ENCODE results near the gene SAPCD1. TPM values are rescaled to one million over a fixed set of nuclear protein-coding genes. Genes with fewer than 3 reads are reported as not detected.

Gene SAPCD1
- total RNA-seq, 1 donor from 2014 or later = 9.0 TPM

DNA sequence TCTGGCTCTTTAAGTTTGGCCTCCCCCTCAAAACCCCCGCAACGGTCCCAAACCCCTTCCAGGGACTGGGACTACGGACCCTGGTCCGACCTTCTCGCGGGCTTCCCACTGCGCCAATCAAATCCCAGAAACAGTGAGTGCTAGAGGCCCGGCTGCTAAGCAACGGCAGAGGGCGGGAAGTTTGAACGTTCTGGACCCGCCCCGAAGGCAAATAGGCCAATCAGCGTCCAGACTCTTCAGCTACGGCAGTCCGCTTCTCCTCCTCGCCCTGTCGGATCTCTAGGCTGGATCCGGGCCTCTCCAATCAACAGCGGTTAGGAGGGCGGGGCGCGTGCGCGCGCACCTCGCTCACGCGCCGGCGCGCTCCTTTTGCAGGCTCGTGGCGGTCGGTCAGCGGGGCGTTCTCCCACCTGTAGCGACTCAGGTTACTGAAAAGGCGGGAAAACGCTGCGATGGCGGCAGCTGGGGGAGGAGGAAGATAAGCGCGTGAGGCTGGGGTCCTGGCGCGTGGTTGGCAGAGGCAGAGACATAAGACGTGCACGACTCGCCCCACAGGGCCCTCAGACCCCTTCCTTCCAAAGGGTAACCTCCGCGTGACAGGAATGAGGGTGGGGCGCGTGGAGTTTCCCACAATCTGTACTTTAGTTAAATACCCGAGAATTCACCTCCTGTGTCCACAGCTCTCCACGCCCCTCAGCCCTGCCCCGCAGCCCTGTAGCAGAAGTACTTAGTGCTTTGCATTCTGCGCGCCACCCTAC is 22.6 kb upstream of the SAPCD1 start, which contains the start of gene MSH5:
TSS of gene MSH5 (plus strand) at position 367 of the 758 bp plus-strand sequence. CDS start 462 bp downstream, outside the sequence.
- Mint-ChIP-seq H3K4me3 (peak within 1 kb of the TSS; percentile 93), H3K27me3 (no peaks in the 10 kb centered on the region), H3K27ac (peak within 1 kb of the TSS; percentile 94), H3K36me3 (ENCODE audit: low read depth) (peaks cover 30% of the 10 kb centered on the region), H3K4me1 (peaks cover 51% of the 10 kb centered on the region), H3K9me3 (no peaks in the 10 kb centered on the region)
- TF ChIP-seq, protein P1, sequence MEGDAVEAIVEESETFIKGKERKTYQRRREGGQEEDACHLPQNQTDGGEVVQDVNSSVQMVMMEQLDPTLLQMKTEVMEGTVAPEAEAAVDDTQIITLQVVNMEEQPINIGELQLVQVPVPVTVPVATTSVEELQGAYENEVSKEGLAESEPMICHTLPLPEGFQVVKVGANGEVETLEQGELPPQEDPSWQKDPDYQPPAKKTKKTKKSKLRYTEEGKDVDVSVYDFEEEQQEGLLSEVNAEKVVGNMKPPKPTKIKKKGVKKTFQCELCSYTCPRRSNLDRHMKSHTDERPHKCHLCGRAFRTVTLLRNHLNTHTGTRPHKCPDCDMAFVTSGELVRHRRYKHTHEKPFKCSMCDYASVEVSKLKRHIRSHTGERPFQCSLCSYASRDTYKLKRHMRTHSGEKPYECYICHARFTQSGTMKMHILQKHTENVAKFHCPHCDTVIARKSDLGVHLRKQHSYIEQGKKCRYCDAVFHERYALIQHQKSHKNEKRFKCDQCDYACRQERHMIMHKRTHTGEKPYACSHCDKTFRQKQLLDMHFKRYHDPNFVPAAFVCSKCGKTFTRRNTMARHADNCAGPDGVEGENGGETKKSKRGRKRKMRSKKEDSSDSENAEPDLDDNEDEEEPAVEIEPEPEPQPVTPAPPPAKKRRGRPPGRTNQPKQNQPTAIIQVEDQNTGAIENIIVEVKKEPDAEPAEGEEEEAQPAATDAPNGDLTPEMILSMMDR (IDR thresholded peaks at IDR 0.05) = no peak
- ATAC-seq (ENCODE audit: low read depth) (peak; percentile 80), DNase-seq (peak; percentile 90)
- ChIA-PET POLR2A (interaction anchor here (0.6 to 7.5 kb wide), 26 partner anchors 10 to 1022 kb away, joined by 3 to 131 read pairs (median 6); partner anchors contain the start of genes ABHD16A, BAG6, C6orf47 and CSNK2B), CTCF (interaction anchor here (0.6 to 2.9 kb wide), 11 partner anchors 10 to 1673 kb away, joined by 3 to 14 read pairs (median 5); partner anchors contain the start of genes LSM2 and VARS1)
- intact Hi-C loops (cut with micrococcal nuclease) = loop anchor here (1.0 to 10.0 kb wide), 6 partner anchors 13 to 245 kb away; partner anchors contain the start of genes BAG6, MICB, PRRC2A and VARS1

- intact Hi-C loops (cut with micrococcal nuclease) = loop anchor here (1.0 kb wide), 1 partner anchor 49 kb away; no protein-coding TSS in a partner anchor
- ChIA-PET POLR2A (interaction anchor here (0.6 to 7.5 kb wide), 17 partner anchors 13 to 218 kb away, joined by 3 to 131 read pairs (median 5); partner anchors contain the start of genes BAG6, C6orf47, DDAH2 and HSPA1A), CTCF (interaction anchor here (0.9 to 2.9 kb wide), 7 partner anchors 11 to 189 kb away, joined by 3 to 14 read pairs (median 4); no protein-coding TSS in a partner anchor)
- ATAC-seq (ENCODE audit: low read depth) (peak; percentile 4), DNase-seq (no peak)
- peaks cover 49% of the 10 kb centered on the region for H3K4me1 Mint-ChIP-seq
- H3K36me3 Mint-ChIP-seq (ENCODE audit: low read depth) = peaks cover 24% of the 10 kb centered on the region
- H3K9me3 Mint-ChIP-seq = no peaks in the 10 kb centered on the region
- H3K27ac Mint-ChIP-seq = peak overlapping the region; percentile 94
- peak overlapping the region; percentile 93 for H3K4me3 Mint-ChIP-seq
- no peaks in the 10 kb centered on the region for H3K27me3 Mint-ChIP-seq
- TF ChIP-seq, protein P1 (IDR thresholded peaks at IDR 0.05) = no peak
Measured at GRCh38 chr6:31740397-31741223, 21.8 kb upstream of the SAPCD1 start.

- no peak for DNase-seq
- H3K9me3 Mint-ChIP-seq = no peaks in the 10 kb centered on the region
- intact Hi-C loops (cut with micrococcal nuclease) = no loop called here
- H3K27ac Mint-ChIP-seq = peak overlapping the region; percentile 10
- ChIA-PET CTCF (interaction anchor here (0.9 to 2.9 kb wide), 2 partner anchors 12 to 28 kb away, joined by 3 to 14 read pairs; no protein-coding TSS in a partner anchor), POLR2A (interaction anchor here (0.6 to 7.5 kb wide), 3 partner anchors 14 to 76 kb away, joined by 8 to 131 read pairs (median 103); partner anchors contain the start of genes DDAH2 and VARS1)
- TF ChIP-seq, protein P1 (IDR thresholded peaks at IDR 0.05) = no peak
- no peak for ATAC-seq (ENCODE audit: low read depth)
- no peaks in the 10 kb centered on the region for H3K27me3 Mint-ChIP-seq
- H3K36me3 Mint-ChIP-seq (ENCODE audit: low read depth) = peaks cover 17% of the 10 kb centered on the region
- peak overlapping the region; percentile 28 for H3K4me3 Mint-ChIP-seq
- peaks cover 43% of the 10 kb centered on the region for H3K4me1 Mint-ChIP-seq
Measured at GRCh38 chr6:31741815-31742214, 20.6 kb upstream of the SAPCD1 start.

GRCh38 chr6:31742894-31743293 is 19.6 kb upstream of the SAPCD1 start:
- Mint-ChIP-seq H3K27ac (no peak overlapping the region), H3K9me3 (no peaks in the 10 kb centered on the region), H3K4me3 (no peak overlapping the region), H3K4me1 (peaks cover 32% of the 10 kb centered on the region), H3K36me3 (ENCODE audit: low read depth) (peaks cover 23% of the 10 kb centered on the region), H3K27me3 (no peaks in the 10 kb centered on the region)
- CTCF ChIA-PET = no interaction called here
- TF ChIP-seq, protein P1 (IDR thresholded peaks at IDR 0.05) = no peak
- ATAC-seq (ENCODE audit: low read depth) (no peak), DNase-seq (no peak)
- intact Hi-C loops (cut with micrococcal nuclease) = no loop called here
- POLR2A ChIA-PET = no interaction called here

Measured in activated B cell treated with CpG ODN at 0.5 μM for 24 hours (primary cell).